Left ventricle myocardium inferior (tissue), 1 donor: ENCODE results near the gene LSM6. TPM values are rescaled to one million over a fixed set of nuclear protein-coding genes. Genes with fewer than 3 reads are reported as not detected.
A peak's percentile ranks its signal among the peaks of the same experiment; 100 is the strongest.

Source experiments
- DNase-seq: peaks from one replicate; pipeline ENCODE4 v3.0.0-alpha.2; 2020
- H3K27ac ChIP-seq: fragments of 200-600 bp; replicated peaks from 2 replicates; pipeline ENCODE4 v1.8.0; 2021
- H3K27me3 ChIP-seq: fragments of 200-600 bp; 2 replicates; pipeline ENCODE4 v1.8.0; 2021; ENCODE audit warnings: low read depth
- H3K36me3 ChIP-seq: fragments of 200-600 bp; 2 replicates; pipeline ENCODE4 v1.8.0; 2021
- H3K4me1 ChIP-seq: fragments of 200-600 bp; 2 replicates; pipeline ENCODE4 v1.8.0; 2021
- H3K4me3 ChIP-seq: fragments of 200-600 bp; 2 replicates; pipeline ENCODE4 v1.8.0; 2021; ENCODE audit warnings: mild to moderate bottlenecking, moderate library complexity
- H3K9me3 ChIP-seq: fragments of 200-600 bp; replicated peaks from 2 replicates; pipeline ENCODE4 v1.8.0; 2021
- intact Hi-C: fragments of 100-400 bp; cut with micrococcal nuclease; formaldehyde crosslinking; loops from one replicate; pipeline ENCODE4 v1.11.0; 2022
- total RNA-seq: library from RNA; stranded (reverse); fragmentation: NEBNext Ultra II Directional; extraction: Animal tissue kit (Norgen Biotek cat#: 25700); gene quantifications from one replicate; pipeline ENCODE4 v1.2.1, GENCODE V29; 2021
- TF ChIP-seq, protein P1 (sequence below): fragments of 200-600 bp; IDR thresholded peaks from 2 replicates; pipeline ENCODE4 v1.8.0; 2021; ENCODE audit warnings: antibody characterized with exemption, mild to moderate bottlenecking, borderline replicate concordance
- donor health status: DM: no; HTN: yes; CAD: no; lungs with severe emphysema.

LSM6 gene
- total RNA-seq, 1 donor from 2014 or later, result 15.9 TPM

DNA sequence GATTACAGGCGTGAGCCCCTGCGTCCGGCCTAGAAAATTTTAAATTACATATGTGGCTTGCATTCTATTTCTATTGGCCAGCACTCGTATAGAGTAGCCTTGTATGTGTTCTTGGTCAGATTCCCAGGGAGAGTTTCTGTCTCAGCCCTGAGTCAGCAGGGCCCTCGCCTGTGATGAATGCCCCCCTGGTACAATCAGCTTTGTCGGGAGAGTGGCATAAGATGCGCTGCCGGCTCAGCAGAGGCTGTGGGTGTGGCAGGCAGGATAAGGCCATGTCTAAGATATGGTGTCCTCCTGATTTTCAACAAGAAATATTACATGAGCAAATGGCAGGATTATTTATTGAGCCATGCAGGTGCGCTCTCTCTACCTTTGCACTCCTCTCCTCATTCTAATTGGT, 37.3 kb downstream of the LSM6 start:
- DNase-seq, result no peak
- no peaks in the 10 kb centered on the region for H3K36me3 ChIP-seq
- intact Hi-C loops, result no loop called here
- H3K9me3 ChIP-seq, result no peaks in the 10 kb centered on the region
- no peak overlapping the region for H3K27ac ChIP-seq
- H3K4me1 ChIP-seq, result no peaks in the 10 kb centered on the region
- TF ChIP-seq, protein P1, sequence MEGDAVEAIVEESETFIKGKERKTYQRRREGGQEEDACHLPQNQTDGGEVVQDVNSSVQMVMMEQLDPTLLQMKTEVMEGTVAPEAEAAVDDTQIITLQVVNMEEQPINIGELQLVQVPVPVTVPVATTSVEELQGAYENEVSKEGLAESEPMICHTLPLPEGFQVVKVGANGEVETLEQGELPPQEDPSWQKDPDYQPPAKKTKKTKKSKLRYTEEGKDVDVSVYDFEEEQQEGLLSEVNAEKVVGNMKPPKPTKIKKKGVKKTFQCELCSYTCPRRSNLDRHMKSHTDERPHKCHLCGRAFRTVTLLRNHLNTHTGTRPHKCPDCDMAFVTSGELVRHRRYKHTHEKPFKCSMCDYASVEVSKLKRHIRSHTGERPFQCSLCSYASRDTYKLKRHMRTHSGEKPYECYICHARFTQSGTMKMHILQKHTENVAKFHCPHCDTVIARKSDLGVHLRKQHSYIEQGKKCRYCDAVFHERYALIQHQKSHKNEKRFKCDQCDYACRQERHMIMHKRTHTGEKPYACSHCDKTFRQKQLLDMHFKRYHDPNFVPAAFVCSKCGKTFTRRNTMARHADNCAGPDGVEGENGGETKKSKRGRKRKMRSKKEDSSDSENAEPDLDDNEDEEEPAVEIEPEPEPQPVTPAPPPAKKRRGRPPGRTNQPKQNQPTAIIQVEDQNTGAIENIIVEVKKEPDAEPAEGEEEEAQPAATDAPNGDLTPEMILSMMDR, result no peak
- no peak overlapping the region for H3K4me3 ChIP-seq
- H3K27me3 ChIP-seq, result no peaks in the 10 kb centered on the region

DNA sequence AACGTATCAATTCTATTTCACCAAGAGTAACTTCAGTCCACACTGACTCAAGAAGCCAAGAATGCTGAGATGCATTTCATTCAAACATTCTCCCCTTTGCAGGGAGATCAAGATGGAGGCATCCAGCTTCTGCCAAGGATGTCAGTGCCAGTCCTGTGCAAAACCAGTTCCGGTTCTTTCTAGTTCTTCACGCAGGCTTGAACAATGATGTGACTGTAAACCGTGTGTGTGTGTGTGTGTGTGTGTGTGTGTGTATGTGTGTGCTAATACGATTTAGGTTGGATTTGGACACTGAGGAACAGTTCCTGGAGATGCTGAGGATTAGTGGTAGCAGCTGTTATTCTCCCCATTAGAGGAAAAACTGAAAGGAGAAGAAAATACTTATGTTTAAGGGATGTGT, 38.7 kb downstream of the LSM6 start, which contains the start of gene REELD1:
Gene REELD1, plus strand, starts transcription at position 301 of the 400 bp plus-strand sequence. CDS start 2,415 bp downstream, outside the sequence.
- Histone ChIP-seq H3K4me3 (no peak within 1 kb of the TSS), H3K36me3 (no peaks in the 10 kb centered on the region), H3K27me3 (no peaks in the 10 kb centered on the region), H3K4me1 (no peaks in the 10 kb centered on the region), H3K9me3 (no peaks in the 10 kb centered on the region), H3K27ac (no peak within 1 kb of the TSS)
- TF ChIP-seq, protein P1, result no peak
- no peak for DNase-seq
- intact Hi-C loops, result no loop called here

DNA sequence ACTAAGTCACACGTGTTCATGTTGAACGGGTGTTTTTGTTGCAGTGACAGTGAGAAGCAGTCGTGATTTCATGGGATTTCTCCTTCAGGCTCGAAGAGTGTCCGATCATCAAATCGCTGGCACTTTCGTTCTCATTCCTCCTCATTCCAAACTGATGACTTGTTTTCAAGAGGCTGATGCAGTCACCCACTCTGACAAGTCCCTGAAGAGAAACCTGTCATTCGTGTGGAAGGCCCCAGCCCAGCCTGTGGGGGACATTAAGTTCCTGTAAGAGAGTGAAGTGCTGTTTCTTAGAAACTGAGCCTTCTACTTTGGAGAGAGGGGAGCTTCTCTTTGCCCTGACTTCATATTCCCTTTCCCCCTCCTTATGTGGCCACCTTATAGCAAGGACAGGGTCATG, 46.8 kb downstream of the LSM6 start:
- intact Hi-C loops, result no loop called here
- Histone ChIP-seq H3K27ac (no peak overlapping the region), H3K36me3 (no peaks in the 10 kb centered on the region), H3K9me3 (no peaks in the 10 kb centered on the region), H3K4me3 (no peak overlapping the region), H3K4me1 (peaks cover 7% of the 10 kb centered on the region), H3K27me3 (no peaks in the 10 kb centered on the region)
- TF ChIP-seq, protein P1, result no peak
- no peak for DNase-seq

DNA sequence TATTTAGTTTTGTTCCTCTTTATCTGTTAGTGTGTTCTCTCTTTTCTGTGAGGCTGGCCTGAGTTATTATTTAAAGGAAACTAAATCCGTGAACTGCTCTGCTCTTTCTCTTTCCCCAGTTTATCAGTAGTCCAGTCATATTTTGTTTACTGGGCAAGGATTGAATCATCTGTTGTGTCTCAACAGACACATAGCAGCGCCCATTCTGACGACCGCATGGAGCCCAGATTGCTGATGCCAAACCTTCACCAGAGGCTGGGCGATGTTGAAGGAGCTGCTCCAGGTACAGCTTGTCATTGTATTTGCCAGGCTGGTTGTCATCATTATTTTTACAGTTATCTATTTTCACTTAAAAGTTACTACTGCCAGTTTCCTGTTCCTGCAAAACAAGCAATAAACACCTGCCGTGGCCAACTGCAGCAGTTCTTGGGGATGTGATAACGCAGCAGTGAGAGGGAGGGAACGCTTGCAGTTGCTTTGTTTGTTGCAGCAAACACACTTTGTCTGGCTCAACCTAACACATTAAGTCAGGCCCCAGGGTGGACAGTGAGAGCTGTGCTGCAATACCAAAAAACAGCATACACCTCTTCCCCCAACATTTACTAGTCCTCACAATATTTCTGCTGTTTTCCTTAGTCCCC, 48.9 kb downstream of the LSM6 start:
- TF ChIP-seq, protein P1, result no peak
- no peak for DNase-seq
- intact Hi-C loops, result no loop called here
- Histone ChIP-seq H3K27ac (peak overlapping the region; percentile 35), H3K9me3 (no peaks in the 10 kb centered on the region), H3K4me3 (no peak overlapping the region), H3K27me3 (no peaks in the 10 kb centered on the region), H3K4me1 (peaks cover 7% of the 10 kb centered on the region), H3K36me3 (no peaks in the 10 kb centered on the region)

DNA sequence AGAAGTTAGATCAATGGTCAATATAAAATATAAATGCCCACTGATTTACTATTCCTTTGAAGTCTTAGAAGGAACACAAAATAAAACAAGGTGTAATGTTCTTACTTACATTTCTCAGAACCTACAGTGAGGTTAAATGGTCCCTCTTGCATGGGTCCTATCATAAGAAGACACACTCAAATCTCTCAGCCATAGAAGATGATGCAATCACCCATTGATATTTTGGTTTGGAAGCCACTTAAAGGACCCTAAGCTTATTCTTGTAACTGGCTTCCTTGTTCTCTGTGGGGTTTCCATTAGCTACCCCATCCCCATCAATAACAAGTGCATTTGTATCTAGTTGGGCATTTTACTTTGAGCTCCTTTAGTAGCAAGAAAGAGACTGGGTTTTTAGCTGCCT, 53.9 kb downstream of the LSM6 start:
- Histone ChIP-seq H3K27ac (no peak overlapping the region), H3K27me3 (no peaks in the 10 kb centered on the region), H3K4me1 (peaks cover under 1% of the 10 kb centered on the region), H3K36me3 (no peaks in the 10 kb centered on the region), H3K9me3 (peaks cover 13% of the 10 kb centered on the region), H3K4me3 (no peak overlapping the region)
- DNase-seq, result no peak
- intact Hi-C loops, result no loop called here
- TF ChIP-seq, protein P1, result no peak
